PC-9 (cell line): ENCODE data around the gene MIB1.

Source experiments
- CTCF ChIP-seq: fragments of 200-600 bp; sonication (generic); conservative IDR thresholded peaks from 2 replicates; pipeline ENCODE4 v1.6.1; 2017; ENCODE audit warnings: mixed run types, antibody characterized with exemption, mild to moderate bottlenecking, moderate library complexity
- EZH2 ChIP-seq: fragments of 200-600 bp; sonication (generic); IDR thresholded peaks from 2 replicates; pipeline ENCODE4 v1.8.0; 2017; ENCODE audit warnings: antibody characterized with exemption, low read depth

DNA sequence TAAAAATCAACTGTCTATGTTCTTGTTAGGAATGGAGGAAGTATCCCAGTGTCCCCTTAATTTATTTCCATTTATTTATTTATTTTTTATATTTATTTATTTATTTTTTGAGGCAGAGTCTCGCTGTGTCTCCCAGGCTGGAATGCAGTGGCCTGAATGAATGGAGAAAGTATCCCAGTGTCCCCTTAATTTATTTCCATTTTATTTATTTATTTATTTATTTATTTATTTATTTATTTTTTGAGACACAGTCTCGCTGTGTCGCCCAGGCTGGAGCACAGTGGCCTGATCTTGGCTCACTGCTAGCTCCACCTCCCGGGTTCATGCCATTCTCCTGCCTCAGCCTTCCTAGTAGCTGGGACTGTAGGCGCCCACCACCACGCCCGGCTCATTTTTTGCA, 34.1 kb downstream of the MIB1 start:
- TF ChIP-seq CTCF (no peak), EZH2 (no peak)
